B cell (primary cell): ENCODE measurements around the gene DHX8. TPM values are rescaled to one million over a fixed set of nuclear protein-coding genes. Genes with fewer than 3 reads are reported as not detected.

Experiments used
- polyA plus RNA-seq: library from polyadenylated mRNA; depleted of rRNA; stranded (reverse); fragments of >200 nt; gene quantifications from 2 replicates; pipeline ENCODE4 v1.2.3, GENCODE V29; 2012
- small RNA-seq: library from RNA; depleted of rRNA; stranded (forward); fragments of <200 nt; gene quantifications from one replicate; pipeline ENCODE3, GENCODE V24; 2012; ENCODE audit warnings: low replicate concordance, low read depth; ENCODE audit not compliant: insufficient read length
- total RNA-seq, 2 donors: library from RNA; stranded (reverse); fragments of 120-200 nt in 1 of 2; gene quantifications; 1 replicate in 1 of 2; 2 replicates in 1 of 2; pipeline versions ENCODE4 v1.2.3 to v1.2.4, GENCODE V29; 2013 to 2022

DHX8 gene
- total and polyA plus RNA-seq, 2 donors (not counting 1 experiment from before 2014, with no cell fraction given) = 17.9 to 63.3 TPM

Small RNA genes lying within 50 kb of the gene (small RNA-seq; reads per million reads assigned to genes)
- not detected for gene RNU6-406P
- gene RNU6-971P = not detected

Other genes starting within 250 kb of the DHX8 start
- 5,063 and 5,447 TPM in 2 replicates for gene RNU2-1, start 250.0 kb upstream of the DHX8 start, total RNA-seq
- gene RNU2-1, start 250.0 kb upstream of the DHX8 start, polyA plus RNA-seq = not detected in 2 replicates
- gene ARL4D, start 85.0 kb upstream of the DHX8 start, total RNA-seq = 11.3 and 11.4 TPM in 2 replicates
- 5.1 and 14.5 TPM in 2 replicates for gene ARL4D, start 85.0 kb upstream of the DHX8 start, polyA plus RNA-seq
- gene ETV4, start 62.4 kb downstream of the DHX8 start, total RNA-seq = not detected in 2 replicates
- not detected in 2 replicates for gene ETV4, start 62.4 kb downstream of the DHX8 start, polyA plus RNA-seq
- not detected in 2 replicates for gene MEOX1, start 177.9 kb downstream of the DHX8 start, total RNA-seq
- gene MEOX1, start 177.9 kb downstream of the DHX8 start, polyA plus RNA-seq = not detected in 2 replicates